GM19240 (cell line): ENCODE data around the gene APLN.

Experiments
- DNase-seq: peaks from one replicate; pipeline ENCODE4 v3.0.0; 2011; ENCODE audit warnings: low spot score; ENCODE audit not compliant: insufficient read length

Gene APLN

GRCh38 chrX:129654652-129655546, at the start of gene APLN:
TSS of gene APLN (minus strand) at chrX:129654956. CDS start at chrX:129654630, 326 bp downstream.
- no peak for DNase-seq

GRCh38 chrX:129704491-129704890, 49.7 kb upstream of the APLN start:
- DNase-seq: no peak

GRCh38 chrX:129701624-129702069, 46.9 kb upstream of the APLN start:
- DNase-seq: no peak

GRCh38 chrX:129700536-129700935, 45.8 kb upstream of the APLN start:
- DNase-seq: no peak

GRCh38 chrX:129698150-129698549, 43.4 kb upstream of the APLN start:
- DNase-seq: no peak

GRCh38 chrX:129697204-129697829, 42.6 kb upstream of the APLN start:
- DNase-seq: no peak

GRCh38 chrX:129696463-129697155, 41.9 kb upstream of the APLN start:
- DNase-seq: no peak

GRCh38 chrX:129695937-129696336, 41.2 kb upstream of the APLN start:
- no peak for DNase-seq

GRCh38 chrX:129695535-129695934, 40.8 kb upstream of the APLN start:
- DNase-seq: no peak

GRCh38 chrX:129694805-129695204, 40.0 kb upstream of the APLN start:
- DNase-seq: no peak

GRCh38 chrX:129693354-129693753, 38.6 kb upstream of the APLN start:
- DNase-seq: no peak

GRCh38 chrX:129690435-129690834, 35.7 kb upstream of the APLN start:
- no peak for DNase-seq

GRCh38 chrX:129689796-129690195, 35.0 kb upstream of the APLN start:
- no peak for DNase-seq

GRCh38 chrX:129688097-129688496, 33.3 kb upstream of the APLN start:
- no peak for DNase-seq

GRCh38 chrX:129686422-129686948, 31.7 kb upstream of the APLN start:
- no peak for DNase-seq

- DNase-seq: no peak
These were observed 28.2 kb upstream of the APLN start for GRCh38 chrX:129682979-129683378.

- no peak for DNase-seq
These were observed 25.1 kb upstream of the APLN start for GRCh38 chrX:129679901-129680300.

- no peak for DNase-seq
These were observed 23.9 kb upstream of the APLN start for GRCh38 chrX:129678614-129679195.

- no peak for DNase-seq
These were observed 12.7 kb upstream of the APLN start for GRCh38 chrX:129667412-129667811.

- no peak for DNase-seq
These were observed 11.3 kb upstream of the APLN start for GRCh38 chrX:129665916-129666644.

GRCh38 chrX:129663171-129663570, 8.4 kb upstream of the APLN start:
- DNase-seq: no peak
